Smooth muscle cell (in vitro differentiated cells): ENCODE measurements around the gene CES5A. TPM values are rescaled to one million over a fixed set of nuclear protein-coding genes. Genes with fewer than 3 reads are reported as not detected.
"Not testable (repeated sequence)": the region's sequence is repeated elsewhere in the genome, so short reads cannot be mapped to it uniquely, and the experiment has no call there.

Experiments used
- DNase-seq: peaks from one replicate; lab custom pipeline; 2025; ENCODE audit not compliant: unreplicated experiment; lab: John Stamatoyannopoulos, UW
- H2AFZ ChIP-seq: fragments of 200-600 bp; sonication (generic); 2 replicates; pipeline ENCODE4 v1.6.0; 2016; ENCODE audit warnings: antibody characterized with exemption, low read depth, mild to moderate bottlenecking
- H3F3A ChIP-seq: fragments of 200-600 bp; sonication (generic); 2 replicates; pipeline ENCODE4 v1.6.0; 2017; ENCODE audit warnings: antibody characterized with exemption, low read depth
- H3K27ac ChIP-seq: fragments of 200-600 bp; sonication (generic); 2 replicates; pipeline ENCODE4 v1.5.1; 2016; ENCODE audit warnings: low read depth, mild to moderate bottlenecking
- H3K27me3 ChIP-seq: fragments of 200-600 bp; sonication (generic); 2 replicates; pipeline ENCODE4 v1.6.1; 2016; ENCODE audit warnings: low read depth, mild to moderate bottlenecking
- H3K36me3 ChIP-seq: fragments of 200-600 bp; sonication (generic); 2 replicates; pipeline ENCODE4 v1.5.1; 2016; ENCODE audit warnings: low read depth
- H3K4me1 ChIP-seq: fragments of 200-600 bp; sonication (generic); 2 replicates; pipeline ENCODE4 v1.5.1; 2016; ENCODE audit warnings: low read depth
- H3K4me2 ChIP-seq: fragments of 200-600 bp; sonication (generic); 2 replicates; pipeline ENCODE4 v1.6.0; 2016; ENCODE audit warnings: mild to moderate bottlenecking
- H3K4me3 ChIP-seq: fragments of 200-600 bp; sonication (generic); 2 replicates; pipeline ENCODE4 v1.5.1; 2016; ENCODE audit warnings: mild to moderate bottlenecking
- H3K79me2 ChIP-seq: fragments of 200-600 bp; sonication (generic); 2 replicates; pipeline ENCODE4 v1.6.0; 2016; ENCODE audit warnings: low read depth, mild to moderate bottlenecking
- H3K9ac ChIP-seq: fragments of 200-600 bp; sonication (generic); 2 replicates; pipeline ENCODE4 v1.6.0; 2016; ENCODE audit warnings: low read depth
- H3K9me3 ChIP-seq: fragments of 200-600 bp; sonication (generic); replicated peaks from 2 replicates; pipeline ENCODE4 v1.5.1; 2016; ENCODE audit warnings: low read depth
- H4K20me1 ChIP-seq: fragments of 200-600 bp; sonication (generic); 2 replicates; pipeline ENCODE4 v1.6.0; 2016; ENCODE audit warnings: low read depth
- WGBS: methylation state at CpG from one replicate; pipeline ENCODE4 v1.1.7; 2016; ENCODE audit warnings: low lambda C conversion rate; 5-methylcytosine and 5-hydroxymethylcytosine counted together
- polyA plus RNA-seq: library from polyadenylated mRNA; unstranded; fragments of >200 nt; fragmentation: Nextera tagmentation; extraction: Ambion mirVana; gene quantifications from 2 replicates; pipeline ENCODE4 v1.2.1, GENCODE V29; 2016
- total RNA-seq: library from RNA; depleted of rRNA; stranded (reverse); fragments of >200 nt; gene quantifications from 2 replicates; pipeline ENCODE4 v1.2.3, GENCODE V29; 2014
- TF ChIP-seq, protein P1 (sequence below): fragments of 200-600 bp; sonication (generic); IDR thresholded peaks from 2 replicates; pipeline ENCODE4 v1.5.1; 2017; ENCODE audit warnings: borderline replicate concordance, mild to moderate bottlenecking, antibody characterized with exemption; ENCODE audit not compliant: insufficient read depth, poor library complexity, severe bottlenecking

Gene CES5A
- total and polyA plus RNA-seq, 2 experiments from 2014 or later = not detected

DNA sequence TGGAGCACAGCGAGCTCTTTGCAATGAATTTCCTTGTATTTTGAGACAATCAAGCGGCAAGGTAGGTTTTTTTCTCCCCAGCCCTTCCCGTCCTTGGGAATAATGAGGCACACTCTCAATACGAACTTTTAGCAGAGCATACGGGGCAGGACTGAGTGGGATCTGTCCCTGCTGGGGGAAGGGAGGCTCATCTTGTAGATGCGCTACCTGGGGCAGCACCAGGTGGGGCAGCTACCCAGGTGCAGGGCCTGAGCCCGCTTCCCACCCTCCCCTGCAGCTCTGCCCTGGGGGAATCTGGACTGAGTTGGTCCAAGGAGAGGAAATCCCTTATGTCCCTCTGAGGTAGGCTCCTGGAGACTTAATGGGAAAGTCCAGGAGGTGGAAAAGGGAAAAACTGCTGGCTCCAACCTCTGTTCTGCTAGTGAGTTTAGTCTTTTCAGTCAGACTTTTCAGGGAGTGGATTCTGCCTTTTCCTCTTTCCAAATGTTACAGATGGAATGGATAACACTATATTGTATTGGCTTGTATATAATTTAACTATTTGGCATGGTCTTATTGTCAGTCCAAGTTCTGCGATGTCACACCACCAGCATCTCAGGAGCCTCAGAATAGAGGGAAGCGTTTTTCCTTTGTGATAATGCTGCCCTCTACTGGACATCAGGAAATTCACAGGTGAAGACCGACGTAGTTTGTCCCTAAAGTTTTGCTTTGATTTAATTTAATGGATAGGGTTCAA, 32.6 kb downstream of the CES5A start:
- Histone ChIP-seq H4K20me1 (no peaks in the 10 kb centered on the region), H3K4me2 (no peak overlapping the region), H3K9me3 (no peaks in the 10 kb centered on the region), H3K9ac (no peak overlapping the region), H3F3A (no peaks in the 10 kb centered on the region), H3K4me3 (no peak overlapping the region), H3K79me2 (no peaks in the 10 kb centered on the region), H3K4me1 (no peaks in the 10 kb centered on the region), H3K27me3 (peaks cover 10% of the 10 kb centered on the region), H2AFZ (no peak overlapping the region), H3K36me3 (no peaks in the 10 kb centered on the region), H3K27ac (no peak overlapping the region)
- DNase-seq = no peak
- 48% methylated on average over 11 of the region's 11 CpGs for WGBS
- TF ChIP-seq, protein P1, sequence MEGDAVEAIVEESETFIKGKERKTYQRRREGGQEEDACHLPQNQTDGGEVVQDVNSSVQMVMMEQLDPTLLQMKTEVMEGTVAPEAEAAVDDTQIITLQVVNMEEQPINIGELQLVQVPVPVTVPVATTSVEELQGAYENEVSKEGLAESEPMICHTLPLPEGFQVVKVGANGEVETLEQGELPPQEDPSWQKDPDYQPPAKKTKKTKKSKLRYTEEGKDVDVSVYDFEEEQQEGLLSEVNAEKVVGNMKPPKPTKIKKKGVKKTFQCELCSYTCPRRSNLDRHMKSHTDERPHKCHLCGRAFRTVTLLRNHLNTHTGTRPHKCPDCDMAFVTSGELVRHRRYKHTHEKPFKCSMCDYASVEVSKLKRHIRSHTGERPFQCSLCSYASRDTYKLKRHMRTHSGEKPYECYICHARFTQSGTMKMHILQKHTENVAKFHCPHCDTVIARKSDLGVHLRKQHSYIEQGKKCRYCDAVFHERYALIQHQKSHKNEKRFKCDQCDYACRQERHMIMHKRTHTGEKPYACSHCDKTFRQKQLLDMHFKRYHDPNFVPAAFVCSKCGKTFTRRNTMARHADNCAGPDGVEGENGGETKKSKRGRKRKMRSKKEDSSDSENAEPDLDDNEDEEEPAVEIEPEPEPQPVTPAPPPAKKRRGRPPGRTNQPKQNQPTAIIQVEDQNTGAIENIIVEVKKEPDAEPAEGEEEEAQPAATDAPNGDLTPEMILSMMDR = peak; percentile 81

GRCh38 chr16:55839115-55839514, 36.1 kb downstream of the CES5A start:
- no peak for DNase-seq
- WGBS = 90% methylated on average over 2 of the region's 2 CpGs
- Histone ChIP-seq H3K27ac (no peak overlapping the region), H3K4me2 (no peak overlapping the region), H3F3A (no peaks in the 10 kb centered on the region), H3K36me3 (no peaks in the 10 kb centered on the region), H3K9ac (no peak overlapping the region), H3K79me2 (no peaks in the 10 kb centered on the region), H3K9me3 (no peaks in the 10 kb centered on the region), H3K27me3 (no peaks in the 10 kb centered on the region), H4K20me1 (no peaks in the 10 kb centered on the region), H3K4me1 (no peaks in the 10 kb centered on the region), H3K4me3 (no peak overlapping the region), H2AFZ (no peak overlapping the region)
- TF ChIP-seq, protein P1 = no peak

GRCh38 chr16:55836158-55836611, 39.0 kb downstream of the CES5A start:
- Histone ChIP-seq H3K9me3 (no peaks in the 10 kb centered on the region), H3K79me2 (no peaks in the 10 kb centered on the region), H3K27me3 (no peaks in the 10 kb centered on the region), H3K4me3 (no peak overlapping the region), H3K4me2 (no peak overlapping the region), H3K4me1 (no peaks in the 10 kb centered on the region), H2AFZ (no peak overlapping the region), H4K20me1 (no peaks in the 10 kb centered on the region), H3K27ac (no peak overlapping the region), H3F3A (no peaks in the 10 kb centered on the region), H3K36me3 (no peaks in the 10 kb centered on the region), H3K9ac (no peak overlapping the region)
- TF ChIP-seq, protein P1 = no peak
- DNase-seq = no peak
- WGBS = 98% methylated on average over 4 of the region's 4 CpGs

DNA sequence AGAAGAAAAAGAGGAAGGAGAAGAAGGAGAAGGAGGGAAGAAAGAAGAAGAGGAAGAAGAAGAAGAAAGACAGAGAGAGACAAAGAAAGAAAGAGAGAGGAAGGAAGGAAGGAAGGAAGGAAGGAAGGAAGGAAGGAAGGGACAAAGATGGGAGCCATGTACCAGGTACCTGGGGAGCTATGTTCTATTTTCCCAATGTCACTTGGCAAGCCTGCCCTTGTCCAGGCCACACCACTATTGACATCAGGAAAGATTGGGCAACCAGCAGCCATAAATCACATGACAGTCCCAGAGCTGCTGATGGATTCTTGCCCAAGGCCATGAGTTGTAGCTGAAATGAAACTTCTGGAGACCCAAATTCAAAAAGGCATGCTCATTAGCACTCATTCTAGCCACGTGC, 39.6 kb downstream of the CES5A start:
- no peak for DNase-seq
- Histone ChIP-seq H4K20me1 (no peaks in the 10 kb centered on the region), H3K36me3 (no peaks in the 10 kb centered on the region), H2AFZ (no peak overlapping the region), H3F3A (no peaks in the 10 kb centered on the region), H3K4me1 (no peaks in the 10 kb centered on the region), H3K9ac (no peak overlapping the region), H3K27me3 (no peaks in the 10 kb centered on the region), H3K27ac (no peak overlapping the region), H3K4me3 (no peak overlapping the region), H3K9me3 (no peaks in the 10 kb centered on the region), H3K4me2 (no peak overlapping the region), H3K79me2 (no peaks in the 10 kb centered on the region)
- WGBS = 40% methylated on average over 1 of the region's 1 CpG
- TF ChIP-seq, protein P1 = no peak

DNA sequence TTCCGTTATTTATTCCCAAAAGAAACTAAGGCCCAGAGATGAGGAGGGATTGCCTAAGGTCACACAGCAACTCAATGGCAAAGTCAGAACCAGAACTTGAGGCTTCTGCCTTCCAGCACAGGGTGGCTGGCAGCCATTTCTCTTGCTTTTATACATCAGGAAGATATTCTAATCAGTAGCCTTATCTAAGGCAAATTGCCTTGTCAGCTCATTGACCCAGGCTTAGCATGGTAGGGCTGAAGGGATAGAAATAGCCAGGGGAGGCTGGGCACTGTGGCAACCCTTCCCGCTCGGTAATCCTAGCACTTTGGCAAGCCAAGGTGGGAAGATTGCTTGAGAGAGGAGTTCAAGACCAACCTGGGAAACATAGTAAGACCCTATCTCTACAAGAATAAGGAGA, 40.0 kb downstream of the CES5A start:
- not testable (repeated sequence) for H3K9ac ChIP-seq, H3F3A ChIP-seq, H4K20me1 ChIP-seq, H3K36me3 ChIP-seq, H3K27ac ChIP-seq, H3K4me3 ChIP-seq, H3K27me3 ChIP-seq, H3K4me2 ChIP-seq, DNase-seq, H3K9me3 ChIP-seq, H3K79me2 ChIP-seq, H3K4me1 ChIP-seq, H2AFZ ChIP-seq
- 91% methylated on average over 3 of the region's 3 CpGs for WGBS
